GM21723 (cell line): ENCODE results near the gene CAPN7.
"Not testable (repeated sequence)": the region's sequence is repeated elsewhere in the genome, so short reads cannot be mapped to it uniquely, and the experiment has no call there.

Experiments used
- ATAC-seq: cut with Tn5 transposase; IDR thresholded peaks from one replicate; pipeline ENCODE4 v1.9.1; 2021; ENCODE audit warnings: mild to moderate bottlenecking, moderate library complexity; ENCODE audit not compliant: unreplicated experiment

CAPN7 gene

GRCh38 chr3:15205934-15206661, at the start of gene CAPN7:
CAPN7 (plus strand) TSS chr3:15206246; CDS start chr3:15206496, 250 bp downstream.
- ATAC-seq: peak; percentile 86

- no peak for ATAC-seq
Observed at GRCh38 chr3:15157441-15157840, 48.6 kb upstream of the CAPN7 start.

- no peak for ATAC-seq
Observed at GRCh38 chr3:15159501-15160136, 46.4 kb upstream of the CAPN7 start.

- no peak for ATAC-seq
Observed at GRCh38 chr3:15160662-15161061, 45.4 kb upstream of the CAPN7 start.

- ATAC-seq: no peak
Observed at GRCh38 chr3:15161133-15161532, 44.9 kb upstream of the CAPN7 start.

- not testable (repeated sequence) for ATAC-seq
Observed at GRCh38 chr3:15163656-15164055, 42.4 kb upstream of the CAPN7 start.

- no peak for ATAC-seq
Observed at GRCh38 chr3:15164340-15164739, 41.7 kb upstream of the CAPN7 start.

- ATAC-seq: no peak
Observed at GRCh38 chr3:15165061-15165460, 41.0 kb upstream of the CAPN7 start.

- ATAC-seq: not testable (repeated sequence)
Observed at GRCh38 chr3:15166391-15166790, 39.7 kb upstream of the CAPN7 start.

- ATAC-seq: peak; percentile 55
Observed at GRCh38 chr3:15171096-15171495, 35.0 kb upstream of the CAPN7 start.

- no peak for ATAC-seq
Observed at GRCh38 chr3:15172806-15173205, 33.2 kb upstream of the CAPN7 start.

- ATAC-seq: no peak
Observed at GRCh38 chr3:15174953-15175352, 31.1 kb upstream of the CAPN7 start.

GRCh38 chr3:15175605-15176004, 30.4 kb upstream of the CAPN7 start:
- no peak for ATAC-seq

GRCh38 chr3:15180042-15180611, 25.9 kb upstream of the CAPN7 start:
- ATAC-seq: peak; percentile 80

- no peak for ATAC-seq
Observed at GRCh38 chr3:15181511-15181910, 24.5 kb upstream of the CAPN7 start.

- ATAC-seq: no peak
Observed at GRCh38 chr3:15181963-15182362, 24.1 kb upstream of the CAPN7 start.

- no peak for ATAC-seq
Observed at GRCh38 chr3:15183011-15183410, 23.0 kb upstream of the CAPN7 start.

GRCh38 chr3:15185404-15185803, 20.6 kb upstream of the CAPN7 start:
- ATAC-seq: no peak

- ATAC-seq: no peak
Observed at GRCh38 chr3:15186101-15186476, 20.0 kb upstream of the CAPN7 start.

GRCh38 chr3:15186477-15187164, 19.4 kb upstream of the CAPN7 start:
- not testable (repeated sequence) for ATAC-seq

- ATAC-seq: no peak
Observed at GRCh38 chr3:15197340-15198029, 8.6 kb upstream of the CAPN7 start.
